Bronchial epithelial cell (primary cell): Measurements from ENCODE around the gene ACOX2. TPM values are rescaled to one million over a fixed set of nuclear protein-coding genes. Genes with fewer than 3 reads are reported as not detected.
A peak's percentile ranks its signal among the peaks of the same experiment; 100 is the strongest.

Source experiments
- DNase-seq: peaks from one replicate; pipeline ENCODE4 v3.0.0-alpha.2; 2010; ENCODE audit warnings: low read depth
- FAIRE-seq: peaks from 2 replicates; lab custom pipeline; 2011; peaks lifted over from hg19 to GRCh38; lab: Jason Lieb, UNC
- H3K27me3 ChIP-seq: 2 replicates; pipeline ENCODE4 v1.5.1; 2011; ENCODE audit warnings: low read length; ENCODE audit not compliant: control insufficient read depth, insufficient read depth
- H3K36me3 ChIP-seq: 2 replicates; pipeline ENCODE4 v1.5.1; 2011; ENCODE audit warnings: low read length; ENCODE audit not compliant: control insufficient read depth, insufficient read depth
- H3K4me3 ChIP-seq: 2 replicates; pipeline ENCODE4 v1.5.1; 2011; ENCODE audit warnings: mild to moderate bottlenecking, low read depth, low read length, control low read depth
- total RNA-seq: library from RNA; depleted of rRNA; stranded (reverse); fragments of >200 nt; gene quantifications from 2 replicates; pipeline ENCODE4 v1.2.1, GENCODE V29; 2014
- TF ChIP-seq, protein P1 (sequence below): IDR thresholded peaks from 2 replicates; pipeline ENCODE4 v1.5.1; 2011; ENCODE audit warnings: mild to moderate bottlenecking, moderate library complexity, low read length, control low read depth, inconsistent platforms; ENCODE audit not compliant: insufficient read depth, severe bottlenecking

The ACOX2 gene
- total RNA-seq, 1 donor from 2014 or later: 0.26 TPM

GRCh38 chr3:58574682-58575081 lies 37.7 kb upstream of the ACOX2 start:
- no peaks in the 10 kb centered on the region for H3K36me3 ChIP-seq
- TF ChIP-seq, protein P1, sequence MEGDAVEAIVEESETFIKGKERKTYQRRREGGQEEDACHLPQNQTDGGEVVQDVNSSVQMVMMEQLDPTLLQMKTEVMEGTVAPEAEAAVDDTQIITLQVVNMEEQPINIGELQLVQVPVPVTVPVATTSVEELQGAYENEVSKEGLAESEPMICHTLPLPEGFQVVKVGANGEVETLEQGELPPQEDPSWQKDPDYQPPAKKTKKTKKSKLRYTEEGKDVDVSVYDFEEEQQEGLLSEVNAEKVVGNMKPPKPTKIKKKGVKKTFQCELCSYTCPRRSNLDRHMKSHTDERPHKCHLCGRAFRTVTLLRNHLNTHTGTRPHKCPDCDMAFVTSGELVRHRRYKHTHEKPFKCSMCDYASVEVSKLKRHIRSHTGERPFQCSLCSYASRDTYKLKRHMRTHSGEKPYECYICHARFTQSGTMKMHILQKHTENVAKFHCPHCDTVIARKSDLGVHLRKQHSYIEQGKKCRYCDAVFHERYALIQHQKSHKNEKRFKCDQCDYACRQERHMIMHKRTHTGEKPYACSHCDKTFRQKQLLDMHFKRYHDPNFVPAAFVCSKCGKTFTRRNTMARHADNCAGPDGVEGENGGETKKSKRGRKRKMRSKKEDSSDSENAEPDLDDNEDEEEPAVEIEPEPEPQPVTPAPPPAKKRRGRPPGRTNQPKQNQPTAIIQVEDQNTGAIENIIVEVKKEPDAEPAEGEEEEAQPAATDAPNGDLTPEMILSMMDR: no peak
- H3K4me3 ChIP-seq: no peak overlapping the region
- H3K27me3 ChIP-seq: peaks cover 5% of the 10 kb centered on the region
- no peak for FAIRE-seq
- no peak for DNase-seq

DNA sequence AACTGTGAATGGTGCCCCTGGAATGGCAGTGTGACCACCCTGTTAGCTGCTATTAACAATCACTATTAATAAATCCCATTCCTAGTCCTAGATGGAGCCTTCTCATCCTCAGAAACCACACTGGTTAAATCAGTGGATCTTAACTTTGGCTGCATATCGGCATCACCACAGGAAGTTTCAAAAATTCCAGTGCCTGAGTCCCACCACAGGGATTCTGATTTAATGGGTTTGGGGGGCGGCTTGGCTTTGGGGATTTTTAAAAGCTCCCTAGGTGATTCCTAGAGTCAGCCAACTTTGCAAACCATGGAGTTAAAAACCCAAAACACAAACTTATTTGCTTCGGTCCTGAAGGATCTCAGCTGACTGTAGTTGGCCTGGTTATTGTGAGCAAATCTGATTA lies 37.1 kb upstream of the ACOX2 start:
- peaks cover 3% of the 10 kb centered on the region for H3K27me3 ChIP-seq
- H3K36me3 ChIP-seq: no peaks in the 10 kb centered on the region
- TF ChIP-seq, protein P1: no peak
- H3K4me3 ChIP-seq: no peak overlapping the region
- FAIRE-seq (no peak), DNase-seq (no peak)

- DNase-seq (no peak), FAIRE-seq (peak; percentile 28)
- Histone ChIP-seq H3K36me3 (no peaks in the 10 kb centered on the region), H3K27me3 (peaks cover 3% of the 10 kb centered on the region), H3K4me3 (no peak overlapping the region)
- TF ChIP-seq, protein P1: no peak
Measured at GRCh38 chr3:58573640-58574039, 36.6 kb upstream of the ACOX2 start.

DNA sequence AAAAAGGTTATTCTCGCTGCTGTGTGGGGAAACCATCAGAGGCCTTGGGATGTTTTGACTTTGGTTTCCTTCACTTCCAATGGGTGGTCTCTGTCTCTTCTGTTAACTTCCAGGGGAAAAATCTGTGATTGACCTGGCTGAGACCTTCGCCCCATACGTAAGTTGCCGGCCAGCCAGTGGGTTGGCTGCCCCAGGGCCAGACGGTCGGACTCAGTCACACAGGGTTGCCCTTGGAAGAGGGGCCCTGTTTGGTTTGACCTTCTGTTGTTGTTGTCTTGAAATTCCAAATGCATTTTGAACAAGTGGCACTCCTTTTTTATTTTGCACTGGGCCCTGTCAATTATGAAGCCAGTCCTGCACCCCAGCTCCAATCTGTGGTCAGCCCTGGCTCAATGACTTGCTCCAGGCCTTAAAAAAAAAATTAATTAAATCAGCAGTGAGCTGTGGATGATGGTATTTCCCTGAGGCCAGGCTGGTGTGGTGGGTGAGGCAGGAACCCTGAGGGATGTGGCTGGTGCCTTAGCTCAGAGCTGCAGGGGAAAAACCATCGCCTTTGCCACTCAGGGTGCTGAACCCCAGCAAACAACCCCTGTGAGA lies 35.7 kb upstream of the ACOX2 start:
- Histone ChIP-seq H3K4me3 (no peak overlapping the region), H3K36me3 (no peaks in the 10 kb centered on the region), H3K27me3 (peaks cover 3% of the 10 kb centered on the region)
- TF ChIP-seq, protein P1: no peak
- no peak for DNase-seq
- no peak for FAIRE-seq

DNA sequence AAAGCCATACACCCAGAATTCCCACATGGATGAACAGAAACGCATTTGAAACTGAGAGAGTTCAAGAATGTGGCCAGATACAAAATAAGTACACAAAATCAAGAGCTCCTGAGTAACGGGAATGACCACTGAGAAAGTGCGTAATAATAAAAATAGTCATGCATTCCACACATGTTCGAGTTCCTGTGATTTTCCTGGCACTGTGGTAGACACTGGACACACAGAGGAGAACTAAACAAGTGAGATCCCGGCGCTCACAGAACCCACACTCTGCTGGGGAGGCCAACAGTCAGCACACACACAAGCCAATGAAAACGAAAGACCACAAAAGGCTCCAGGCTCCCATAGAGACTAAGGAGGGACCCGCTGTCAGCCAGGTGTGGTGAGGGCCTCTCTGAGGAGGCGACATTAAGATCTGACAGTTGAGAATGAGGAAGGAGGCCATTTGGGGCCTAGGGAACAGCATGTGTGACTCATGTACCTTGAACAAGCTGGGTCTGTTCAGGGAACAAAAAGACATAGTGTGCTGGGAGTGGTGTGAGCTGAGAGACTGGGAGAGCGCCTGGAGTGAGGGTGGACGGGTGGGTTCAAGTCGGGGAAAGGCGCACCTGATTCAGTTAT lies 35.1 kb upstream of the ACOX2 start:
- H3K27me3 ChIP-seq: peaks cover 3% of the 10 kb centered on the region
- no peak for DNase-seq
- TF ChIP-seq, protein P1: no peak
- H3K4me3 ChIP-seq: no peak overlapping the region
- no peaks in the 10 kb centered on the region for H3K36me3 ChIP-seq
- peak; percentile 18 for FAIRE-seq
